Activated T-cell treated with anti-CD3 and anti-CD28 coated beads for 48 hours (primary cell): Measurements from ENCODE around the gene ROBO1.
"Not testable (repeated sequence)": the region's sequence is repeated elsewhere in the genome, so short reads cannot be mapped to it uniquely, and the experiment has no call there.

Experiments used
- DNase-seq: peaks from one replicate; pipeline ENCODE4 v3.0.0-alpha.2; 2020; ENCODE audit warnings: low read depth

The ROBO1 gene

DNA sequence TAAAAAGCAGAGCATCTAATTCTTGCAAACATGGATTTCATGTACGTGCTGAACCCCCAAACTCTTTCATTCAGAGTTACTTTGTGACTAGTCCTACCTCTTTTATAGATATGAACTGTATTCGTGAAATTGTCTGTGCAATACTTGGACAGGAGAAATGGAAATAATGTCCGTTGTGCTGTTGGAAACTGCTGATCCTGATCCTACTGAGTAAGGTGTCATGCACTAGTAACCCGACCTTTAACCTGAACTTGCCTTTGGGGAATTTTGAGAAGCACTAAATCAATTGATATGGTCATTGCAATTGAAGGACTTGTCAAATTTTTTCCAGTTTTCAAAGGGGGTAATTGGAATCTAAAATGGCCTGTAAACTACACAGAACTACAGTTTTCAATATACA, 856.4 kb downstream of the ROBO1 start:
- DNase-seq: no peak

DNA sequence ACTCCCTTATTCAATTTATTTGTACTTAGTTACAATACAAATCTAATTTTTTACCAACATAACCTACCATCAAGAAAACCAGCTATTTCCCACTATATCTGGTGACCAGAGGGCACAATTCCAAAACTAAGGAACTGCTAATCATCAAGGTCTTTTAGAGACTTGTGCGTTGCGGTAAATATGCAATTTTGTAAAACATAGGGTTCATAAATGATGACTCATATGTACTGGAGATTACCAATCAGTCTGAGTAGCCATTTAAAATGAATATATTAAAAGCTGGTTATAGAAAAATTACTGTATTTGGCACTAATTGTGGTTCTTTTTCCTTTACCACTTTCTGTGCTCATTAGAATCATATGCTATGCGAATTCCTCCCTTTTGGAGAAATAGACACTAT, 859.6 kb downstream of the ROBO1 start:
- DNase-seq: no peak

DNA sequence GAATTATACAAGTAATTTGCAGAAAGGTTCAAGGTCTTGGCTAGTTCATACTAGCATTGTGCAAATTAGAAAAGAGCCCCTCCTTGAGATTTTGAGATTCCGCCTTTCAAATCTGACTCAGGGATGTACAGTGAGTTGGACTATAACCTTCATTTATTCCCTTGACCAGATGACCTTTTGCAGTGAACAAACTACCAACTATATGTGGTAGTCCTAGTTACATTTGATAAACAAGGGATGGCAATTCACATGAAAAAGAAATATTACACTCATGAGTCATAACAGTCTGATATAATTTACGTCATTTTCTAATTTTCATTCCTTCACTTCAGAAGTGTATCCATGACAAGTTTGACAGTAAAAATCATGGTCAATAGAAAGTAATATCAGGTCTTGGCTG, 860.4 kb downstream of the ROBO1 start:
- DNase-seq: no peak

DNA sequence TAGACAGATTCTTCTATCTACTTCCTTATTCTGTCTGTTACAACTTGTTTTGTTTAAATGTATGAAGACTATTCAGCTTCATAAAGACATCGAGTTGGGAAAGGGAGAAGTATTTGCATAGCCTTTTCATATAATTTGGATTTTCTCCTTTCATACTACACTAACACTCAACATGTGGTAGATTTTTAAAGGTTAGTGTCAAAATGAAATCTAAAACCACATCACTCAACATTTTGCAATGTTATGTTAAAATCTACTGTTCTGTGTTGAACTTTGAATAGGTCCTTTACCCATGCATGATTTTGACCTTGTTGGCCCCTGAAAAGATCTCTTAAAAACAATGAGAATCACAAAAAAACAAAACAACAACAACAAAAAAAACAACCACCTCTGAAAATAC, 860.9 kb downstream of the ROBO1 start:
- no peak for DNase-seq

DNA sequence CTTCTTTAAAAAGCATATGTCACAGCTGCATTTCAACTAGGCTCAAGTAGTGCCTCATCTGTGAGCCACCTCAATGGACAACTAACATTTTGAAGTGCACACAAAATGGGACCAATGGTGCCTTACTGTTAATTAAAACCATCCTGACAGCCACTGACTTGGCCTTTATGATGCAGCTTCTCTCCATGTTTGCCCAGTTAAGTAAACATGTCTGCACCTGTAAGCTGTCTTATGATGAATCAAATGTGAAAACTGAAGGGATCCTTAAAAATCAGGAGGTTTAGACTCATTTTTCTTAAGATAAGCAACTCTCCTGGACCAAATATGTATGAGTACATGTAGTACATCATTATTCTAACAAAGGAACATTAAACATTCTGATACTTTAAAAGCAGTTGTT, 861.6 kb downstream of the ROBO1 start:
- no peak for DNase-seq

DNA sequence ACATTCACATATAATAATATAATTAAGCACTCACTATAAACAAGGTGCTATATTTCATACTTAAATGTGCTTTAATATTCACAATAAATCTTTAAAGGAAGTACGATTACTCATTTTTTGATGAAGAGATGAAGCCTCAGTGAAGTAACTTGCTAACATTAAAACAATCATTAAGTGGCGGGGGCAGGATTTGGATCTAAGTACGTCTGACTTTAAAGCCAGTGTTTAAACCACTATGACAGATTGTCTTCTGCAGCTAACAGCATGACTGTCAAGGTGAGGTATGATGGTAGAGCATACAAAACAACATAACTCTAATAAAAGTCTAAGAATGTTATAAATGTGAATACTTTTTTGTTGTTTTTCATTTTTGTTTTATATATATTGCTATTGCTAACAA, 862.1 kb downstream of the ROBO1 start:
- DNase-seq: no peak

DNA sequence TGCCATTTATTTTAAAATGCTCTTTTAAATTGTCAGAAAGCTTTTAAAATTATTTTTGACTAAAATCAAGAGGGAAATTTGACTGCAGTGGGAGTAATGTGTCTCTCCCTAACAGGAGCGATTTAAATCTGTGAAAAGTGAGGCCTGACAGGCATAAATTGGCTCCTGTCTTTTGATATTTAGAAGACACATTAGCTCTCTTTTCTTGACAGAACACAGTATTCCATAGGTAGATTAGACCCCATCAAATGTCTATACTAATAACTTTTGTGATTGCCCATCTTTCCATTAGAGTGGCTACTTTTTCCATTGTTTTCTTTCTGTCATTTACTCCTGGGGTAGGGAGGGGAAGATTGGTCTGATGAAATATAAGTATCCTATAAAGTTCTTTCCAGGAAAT, 866.3 kb downstream of the ROBO1 start:
- no peak for DNase-seq

DNA sequence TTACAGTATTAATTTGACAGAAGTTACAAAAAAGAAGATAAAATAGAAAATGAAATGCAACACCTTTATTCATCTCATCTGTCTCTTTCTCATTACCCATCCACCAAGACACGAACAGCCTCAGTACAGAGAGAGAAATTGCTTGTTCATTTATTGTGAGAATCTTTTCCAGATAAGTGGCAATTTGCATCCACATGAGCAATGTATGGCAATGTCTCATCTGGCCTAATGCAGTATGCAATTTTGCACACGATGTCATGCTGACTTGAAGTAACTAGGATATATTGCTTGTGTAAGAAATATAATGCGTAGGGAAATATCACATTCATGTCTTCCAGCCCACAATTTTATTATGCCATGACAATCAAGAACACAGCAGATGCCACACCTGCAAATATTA, 866.9 kb downstream of the ROBO1 start:
- no peak for DNase-seq

DNA sequence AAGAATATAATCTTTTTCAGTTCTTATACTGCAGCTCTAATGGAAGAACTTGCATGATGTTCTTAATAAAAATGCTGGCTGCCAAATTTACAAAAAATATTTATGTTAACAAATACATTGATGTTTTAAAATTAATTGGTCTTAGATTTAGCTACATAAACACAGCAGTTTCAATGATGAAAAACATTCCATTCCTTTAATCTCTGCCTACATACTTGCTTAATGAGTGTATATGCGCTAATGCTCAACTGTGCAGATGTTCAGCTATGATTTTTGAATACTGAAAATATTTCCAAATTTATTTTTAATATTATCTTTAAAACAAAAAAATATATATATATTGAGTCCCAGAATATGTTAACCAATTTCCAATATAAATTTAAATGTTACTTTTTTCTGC, 867.4 kb downstream of the ROBO1 start:
- no peak for DNase-seq

DNA sequence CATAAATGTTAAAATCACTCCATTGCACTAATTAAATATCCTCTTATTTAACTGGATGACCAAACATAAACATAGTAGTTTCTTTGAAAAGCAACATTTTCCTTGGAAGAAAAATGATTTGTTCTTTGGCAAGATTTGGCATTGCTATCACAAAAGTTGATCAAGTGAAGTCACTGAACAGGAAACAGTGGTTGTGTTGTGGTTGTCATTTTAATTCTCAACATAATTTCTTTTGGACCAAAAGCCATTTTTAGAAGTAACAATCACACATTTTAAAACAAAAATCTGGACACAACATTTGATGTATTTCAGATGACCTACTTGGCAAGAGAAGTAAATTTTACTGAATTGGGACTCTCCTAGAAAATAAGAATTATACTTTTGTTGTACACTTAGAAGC, 872.3 kb downstream of the ROBO1 start:
- no peak for DNase-seq

DNA sequence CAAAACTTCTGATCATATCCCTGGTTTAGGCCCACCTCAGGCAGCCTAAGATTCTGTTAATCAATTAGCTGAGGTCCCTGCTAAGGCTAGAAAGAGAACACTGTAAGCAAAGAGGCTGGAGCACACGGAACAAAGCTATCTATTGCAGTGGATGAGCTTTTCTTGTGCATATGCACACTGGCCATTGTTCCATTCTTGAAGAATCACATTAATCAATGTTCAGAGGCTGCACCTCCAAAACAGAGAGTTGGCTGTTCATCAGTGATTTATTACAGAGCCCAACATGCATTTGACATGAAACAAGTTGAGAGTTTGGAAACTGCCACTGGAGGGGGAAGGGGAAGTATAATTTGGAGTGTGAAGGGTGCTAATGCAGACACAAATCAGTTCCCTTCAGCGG, 873.0 kb downstream of the ROBO1 start:
- no peak for DNase-seq

DNA sequence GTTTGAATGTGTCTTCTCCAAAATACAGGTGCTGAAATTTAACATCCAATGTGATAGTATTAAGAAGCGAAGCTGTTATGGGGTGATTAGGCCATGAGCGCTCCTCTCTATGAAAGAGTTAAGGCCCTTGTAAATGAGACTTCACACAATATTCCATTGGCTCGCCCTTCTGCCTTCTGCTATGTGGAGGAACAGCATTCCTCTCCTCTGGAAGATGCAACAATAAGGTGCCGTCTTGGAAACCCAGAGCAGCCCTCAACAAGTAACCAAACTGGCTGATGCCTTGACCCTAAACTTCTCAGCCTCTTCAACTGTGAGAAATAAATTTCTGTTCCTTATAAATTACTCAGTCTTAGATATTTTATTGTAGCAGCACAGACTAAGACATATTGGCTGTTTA, 874.6 kb downstream of the ROBO1 start:
- DNase-seq: no peak

DNA sequence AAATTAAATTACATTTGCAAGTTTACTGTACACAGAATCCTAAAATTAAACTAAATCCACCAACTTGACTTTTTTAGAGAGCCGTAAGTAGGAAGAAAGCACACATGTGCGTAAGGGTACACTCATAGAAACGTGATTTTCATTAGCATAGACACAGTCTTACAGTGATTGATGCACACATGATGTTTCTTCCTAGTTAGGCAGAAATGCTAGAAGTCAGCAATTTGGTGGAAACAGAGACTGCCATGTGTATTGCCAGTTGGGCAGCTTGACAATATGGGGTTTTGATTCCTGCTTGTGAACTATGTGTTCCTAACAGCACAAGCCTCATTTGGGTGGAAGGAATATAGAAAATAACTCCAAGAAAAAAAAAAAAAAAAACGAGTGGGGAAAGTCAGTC, 878.5 kb downstream of the ROBO1 start:
- no peak for DNase-seq

DNA sequence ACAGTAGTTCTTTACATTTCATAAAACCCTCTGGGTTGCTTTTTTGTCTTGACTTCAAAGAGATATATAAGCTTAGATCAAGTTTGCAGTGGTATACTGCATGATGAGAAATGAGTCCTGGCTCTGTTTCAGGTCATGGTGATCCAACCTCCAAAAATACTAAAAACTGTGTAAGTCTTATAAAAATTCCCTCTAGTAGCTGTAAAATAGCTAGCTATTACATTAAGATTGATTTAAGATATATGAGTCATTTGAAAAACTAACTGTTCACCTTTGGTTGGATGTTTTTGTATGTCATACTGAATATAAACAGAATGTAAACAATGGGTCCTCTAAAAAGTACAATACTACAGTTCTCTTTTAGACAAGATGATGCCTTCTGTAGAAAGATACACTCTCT, 879.2 kb downstream of the ROBO1 start:
- DNase-seq: no peak

DNA sequence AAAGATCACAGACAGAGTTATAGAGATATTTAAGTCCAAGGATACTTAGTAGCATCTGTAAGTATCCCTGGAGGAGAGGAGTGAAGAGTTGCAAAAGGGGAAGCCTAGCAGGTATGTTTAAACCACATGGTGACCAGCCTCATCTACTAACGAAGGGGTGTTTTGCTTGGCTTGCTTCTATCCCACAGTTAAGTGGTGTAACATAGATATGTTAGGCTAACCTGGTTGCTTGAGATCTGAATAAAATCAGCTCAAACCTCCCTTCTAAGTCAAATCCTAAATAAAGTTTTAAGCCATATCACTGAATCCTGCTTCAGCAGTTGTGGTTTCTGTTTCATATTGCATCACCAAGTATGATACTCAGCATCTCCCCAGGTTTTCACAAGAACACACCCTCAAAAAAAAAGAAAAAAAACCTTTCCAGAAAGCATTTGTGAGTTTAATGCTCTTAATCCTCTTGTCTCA, 880.2 kb downstream of the ROBO1 start:
- DNase-seq: no peak

DNA sequence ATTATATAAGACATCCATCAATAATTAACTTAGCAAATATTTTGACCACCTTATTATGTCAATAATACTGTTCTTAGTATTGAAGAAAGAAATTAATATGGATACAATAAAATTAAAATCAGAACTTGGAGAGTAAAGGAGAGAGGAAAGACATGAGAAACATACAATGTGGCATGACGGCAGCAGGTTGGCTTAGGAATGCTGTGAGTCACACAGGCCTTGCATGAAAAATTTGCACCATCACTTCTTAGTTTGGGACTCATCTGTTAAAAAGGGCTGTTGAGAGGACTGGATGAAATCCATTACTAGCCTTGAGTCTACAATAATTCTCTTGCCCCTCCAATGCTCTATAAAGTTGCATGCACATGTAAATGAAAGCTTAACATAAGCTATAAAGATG, 880.8 kb downstream of the ROBO1 start:
- DNase-seq: no peak

DNA sequence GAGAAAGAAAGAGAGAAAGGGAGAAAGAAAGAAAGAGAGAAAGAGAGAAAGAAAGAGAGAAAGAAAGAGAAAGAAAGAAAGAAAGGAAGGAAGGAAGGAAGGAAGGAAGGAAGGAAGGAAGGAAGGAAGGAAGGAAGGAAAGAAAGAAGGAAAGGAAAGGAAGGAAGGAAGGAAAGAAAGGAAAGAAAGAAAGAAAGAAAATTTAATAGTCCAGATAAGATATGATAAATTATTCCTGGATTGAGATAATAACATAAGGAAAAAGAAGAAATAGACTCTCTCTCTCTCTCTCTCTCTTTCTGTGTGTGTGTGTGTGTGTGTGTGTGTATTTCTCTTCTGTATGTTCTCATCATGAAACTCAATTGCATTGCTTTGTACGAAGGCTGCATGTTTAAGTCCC, 883.2 kb downstream of the ROBO1 start:
- not testable (repeated sequence) for DNase-seq

DNA sequence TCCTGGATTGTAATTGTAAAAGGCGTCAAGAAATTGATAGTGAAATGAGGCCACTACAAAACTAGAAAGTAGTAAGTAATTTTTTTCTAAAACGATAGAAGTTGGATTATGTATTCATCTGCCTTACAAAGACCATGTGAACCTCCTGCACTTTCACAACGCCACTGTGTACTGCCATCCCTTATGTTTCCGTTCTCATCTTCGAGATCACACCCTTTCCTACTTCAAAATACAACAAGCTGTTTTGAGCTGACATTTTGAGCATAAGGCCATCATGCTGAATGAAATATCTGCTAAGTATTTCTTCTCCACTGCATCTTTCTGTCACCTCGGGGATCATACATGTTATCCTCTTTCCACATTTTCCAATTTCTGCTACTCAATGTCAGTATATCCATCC, 885.5 kb downstream of the ROBO1 start:
- no peak for DNase-seq

DNA sequence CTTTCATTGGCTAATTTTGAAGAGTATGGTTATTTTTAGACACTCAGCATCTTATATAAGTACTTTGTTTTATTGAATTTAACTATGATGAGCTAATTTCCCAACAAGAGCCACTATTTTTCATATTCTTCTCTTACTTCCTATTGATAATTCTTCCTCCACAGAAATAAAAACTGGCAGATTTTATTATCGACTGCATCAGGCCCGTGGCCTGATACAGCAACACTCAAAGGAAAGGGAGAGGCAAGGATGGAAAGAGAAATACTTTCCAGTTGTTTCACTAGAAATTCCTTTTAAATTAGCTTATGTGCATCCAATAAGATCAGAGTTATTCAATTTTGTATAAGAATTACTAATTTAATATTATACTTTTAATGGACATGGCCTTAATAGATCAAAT, 886.3 kb downstream of the ROBO1 start:
- no peak for DNase-seq

DNA sequence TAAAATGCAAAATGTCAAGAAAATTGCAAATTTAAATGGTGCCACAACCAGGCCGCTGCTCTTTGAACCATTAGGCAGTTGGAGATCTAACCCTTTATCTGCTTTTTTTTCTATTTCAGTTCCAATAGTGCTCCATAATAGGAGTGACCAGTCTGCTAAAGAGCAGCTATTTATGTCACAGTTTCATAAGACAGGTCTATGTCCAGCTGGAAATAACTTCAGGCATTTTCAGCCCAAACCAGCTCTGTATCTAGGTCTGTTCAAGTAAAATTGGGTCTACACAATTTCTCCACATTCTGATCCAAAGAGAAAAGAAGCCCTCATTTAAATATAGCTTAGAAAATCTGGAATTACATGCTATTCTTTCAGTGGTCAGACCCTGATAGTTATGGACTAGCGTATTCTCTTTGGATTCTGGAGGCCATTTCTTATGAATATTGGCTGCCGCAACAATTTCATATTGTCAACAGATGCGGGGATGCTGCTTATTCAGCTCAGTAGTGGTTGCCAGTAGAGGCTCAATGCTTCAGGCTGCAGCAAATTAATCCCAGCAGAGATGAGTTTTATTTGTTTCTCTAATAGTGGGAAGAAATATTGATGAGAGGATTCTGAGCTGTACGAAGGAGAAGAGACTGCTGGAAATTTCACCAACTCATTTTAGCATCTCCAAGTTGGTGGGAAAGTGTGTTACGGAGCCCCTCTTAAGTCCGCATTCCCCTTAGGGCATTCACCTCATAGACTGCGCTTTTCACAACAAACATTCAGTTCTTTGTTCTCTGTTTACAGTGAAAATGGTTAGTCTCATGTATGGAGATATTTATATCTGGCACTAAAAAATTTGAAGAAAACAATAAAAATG, 887.0 kb downstream of the ROBO1 start:
- DNase-seq: no peak

DNA sequence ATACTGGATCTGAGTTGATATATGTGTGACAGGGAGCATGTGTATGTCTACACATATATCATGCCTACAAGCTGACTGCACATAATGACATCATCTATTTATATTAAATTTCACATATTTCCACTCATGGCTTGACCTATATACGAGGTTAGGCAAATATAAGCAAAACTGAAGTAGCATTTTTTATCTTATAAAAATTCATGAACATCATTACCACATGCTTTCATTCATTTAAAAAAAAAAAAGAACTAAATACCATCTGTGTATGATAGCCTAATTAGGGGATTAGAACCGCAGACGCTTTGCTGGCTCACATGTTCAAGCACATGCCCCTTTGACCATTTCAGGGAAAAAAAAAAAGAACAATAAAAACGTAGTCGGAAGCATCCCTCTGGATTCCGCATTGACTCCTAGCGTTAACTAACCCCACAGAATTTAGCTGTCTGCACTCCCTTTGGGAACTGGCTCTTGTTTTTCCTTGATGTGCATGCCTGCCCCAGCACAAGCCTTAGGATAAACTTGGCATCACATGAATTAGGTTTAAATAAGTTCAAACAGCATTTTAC, 888.4 kb downstream of the ROBO1 start:
- DNase-seq: no peak

DNA sequence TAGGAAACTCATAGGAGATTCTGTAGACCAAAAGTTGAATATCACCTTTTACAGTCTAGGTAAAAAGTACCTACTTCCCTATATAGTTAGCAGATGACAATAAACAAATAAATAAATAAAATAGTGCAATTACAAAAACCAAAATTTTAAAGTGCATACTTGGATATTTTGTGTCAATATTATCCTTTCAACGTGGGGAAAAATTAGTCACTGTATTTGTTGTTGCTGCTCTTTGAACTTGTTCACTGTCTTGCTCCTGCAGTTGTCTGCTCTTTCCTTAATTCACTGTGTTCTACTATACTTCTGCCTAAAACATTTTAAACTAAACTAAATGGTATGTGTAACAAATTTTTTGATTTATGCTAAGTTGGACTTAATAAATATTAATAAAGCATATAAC, 889.0 kb downstream of the ROBO1 start:
- no peak for DNase-seq

DNA sequence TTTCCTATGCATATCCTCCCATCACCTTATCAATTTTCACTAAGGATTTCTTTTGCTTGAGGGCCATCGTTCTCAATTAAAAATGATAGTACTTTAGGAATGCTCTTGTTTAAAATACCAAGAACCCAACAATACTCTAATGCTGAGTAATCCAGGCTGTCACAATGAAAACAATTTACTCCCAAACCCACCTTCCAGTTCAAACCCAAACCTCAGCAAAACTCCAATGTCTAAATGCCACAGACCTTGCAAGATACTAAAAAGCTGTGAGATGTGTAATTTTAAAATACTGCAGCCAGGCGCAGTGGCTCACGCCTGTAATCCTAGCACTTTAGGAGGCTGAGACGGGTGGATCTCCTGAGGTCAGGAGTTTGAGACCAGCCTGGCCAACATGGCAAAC, 889.8 kb downstream of the ROBO1 start:
- no peak for DNase-seq

DNA sequence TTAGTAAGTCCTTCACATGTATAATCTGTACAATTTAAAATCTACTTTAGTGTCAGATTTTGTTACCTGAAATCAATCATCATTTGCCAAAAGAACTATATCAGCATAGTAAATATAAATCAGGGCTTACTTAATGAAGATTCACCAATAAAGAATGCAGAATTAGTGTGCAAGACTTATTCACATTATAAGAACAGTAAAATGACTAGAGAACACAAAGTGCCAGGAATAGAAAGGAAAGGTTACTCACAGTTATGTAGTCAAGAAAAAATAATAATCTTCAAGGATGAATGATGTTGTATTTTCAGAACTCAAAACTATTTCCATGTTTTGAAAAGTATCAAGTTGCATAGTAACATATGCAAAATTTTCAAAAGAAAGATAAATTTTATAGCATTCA, 891.9 kb downstream of the ROBO1 start:
- no peak for DNase-seq
